C4-2B (cell line): ENCODE results near the gene FOXO6.
"Not testable (repeated sequence)": the region's sequence is repeated elsewhere in the genome, so short reads cannot be mapped to it uniquely, and the experiment has no call there.

Experiments
- H3K27ac ChIP-seq: fragments of 450-650 bp; 2 replicates; pipeline ENCODE4 v1.5.1; 2017
- ZFX ChIP-seq: fragments of 450-650 bp; IDR thresholded peaks from 2 replicates; pipeline ENCODE4 v1.6.1; 2017
- TF ChIP-seq, protein P1 (sequence below): fragments of 450-650 bp; conservative IDR thresholded peaks from 2 replicates; pipeline ENCODE4 v1.5.1; 2017; ENCODE audit warnings: mild to moderate bottlenecking

FOXO6 gene

DNA sequence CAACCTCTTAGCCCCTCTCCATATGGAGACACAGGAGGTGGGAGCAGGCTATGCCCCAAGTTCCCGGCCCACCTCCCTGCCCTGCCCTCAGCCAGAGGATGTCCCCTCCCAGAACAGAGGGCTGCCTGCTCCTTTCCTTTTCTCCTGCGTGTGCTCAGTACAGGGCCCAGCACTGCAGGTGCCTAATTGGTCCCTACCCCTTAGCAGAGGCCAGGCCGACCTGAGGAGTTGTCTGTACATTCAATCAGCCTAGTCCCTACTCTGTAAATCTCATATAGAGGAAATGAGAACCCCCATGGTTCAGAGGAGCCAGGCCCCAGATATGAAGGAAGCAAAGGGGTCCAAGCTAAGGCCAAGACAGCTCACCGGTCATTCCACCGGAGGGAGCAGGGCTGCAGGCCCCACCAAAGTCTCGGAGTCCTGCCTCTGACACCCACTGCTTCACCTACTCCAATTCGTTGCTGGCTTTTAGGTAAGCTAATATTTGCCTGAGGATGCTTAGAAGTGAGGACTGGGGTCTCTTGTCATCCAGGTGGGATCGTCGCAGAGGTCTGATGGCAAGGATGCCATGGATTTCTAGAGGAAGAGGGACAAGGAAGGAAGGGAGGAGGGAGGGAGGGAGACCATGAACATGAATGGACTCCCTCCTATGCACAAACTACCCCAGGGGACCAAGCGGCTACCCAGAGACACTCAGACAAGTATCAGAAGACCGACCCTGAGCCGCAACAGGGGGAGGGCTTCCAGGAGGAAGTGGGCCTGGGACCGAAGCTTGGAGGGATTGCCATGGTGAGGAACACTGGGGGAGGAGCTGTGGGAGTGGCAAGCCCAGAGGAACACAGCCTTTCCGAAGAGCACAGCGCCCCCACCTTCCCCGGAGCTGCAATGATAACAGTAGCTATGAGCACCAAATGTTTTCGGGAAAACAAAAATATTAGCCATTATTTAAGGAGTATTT lies 30.4 kb upstream of the FOXO6 start:
- H3K27ac ChIP-seq: no peak overlapping the region
- no peak for TF ChIP-seq ZFX
- TF ChIP-seq, protein P1, sequence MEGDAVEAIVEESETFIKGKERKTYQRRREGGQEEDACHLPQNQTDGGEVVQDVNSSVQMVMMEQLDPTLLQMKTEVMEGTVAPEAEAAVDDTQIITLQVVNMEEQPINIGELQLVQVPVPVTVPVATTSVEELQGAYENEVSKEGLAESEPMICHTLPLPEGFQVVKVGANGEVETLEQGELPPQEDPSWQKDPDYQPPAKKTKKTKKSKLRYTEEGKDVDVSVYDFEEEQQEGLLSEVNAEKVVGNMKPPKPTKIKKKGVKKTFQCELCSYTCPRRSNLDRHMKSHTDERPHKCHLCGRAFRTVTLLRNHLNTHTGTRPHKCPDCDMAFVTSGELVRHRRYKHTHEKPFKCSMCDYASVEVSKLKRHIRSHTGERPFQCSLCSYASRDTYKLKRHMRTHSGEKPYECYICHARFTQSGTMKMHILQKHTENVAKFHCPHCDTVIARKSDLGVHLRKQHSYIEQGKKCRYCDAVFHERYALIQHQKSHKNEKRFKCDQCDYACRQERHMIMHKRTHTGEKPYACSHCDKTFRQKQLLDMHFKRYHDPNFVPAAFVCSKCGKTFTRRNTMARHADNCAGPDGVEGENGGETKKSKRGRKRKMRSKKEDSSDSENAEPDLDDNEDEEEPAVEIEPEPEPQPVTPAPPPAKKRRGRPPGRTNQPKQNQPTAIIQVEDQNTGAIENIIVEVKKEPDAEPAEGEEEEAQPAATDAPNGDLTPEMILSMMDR: no peak

GRCh38 chr1:41331546-41331917 lies 29.7 kb upstream of the FOXO6 start:
- TF ChIP-seq, protein P1: no peak
- no peak for TF ChIP-seq ZFX
- no peak overlapping the region for H3K27ac ChIP-seq

DNA sequence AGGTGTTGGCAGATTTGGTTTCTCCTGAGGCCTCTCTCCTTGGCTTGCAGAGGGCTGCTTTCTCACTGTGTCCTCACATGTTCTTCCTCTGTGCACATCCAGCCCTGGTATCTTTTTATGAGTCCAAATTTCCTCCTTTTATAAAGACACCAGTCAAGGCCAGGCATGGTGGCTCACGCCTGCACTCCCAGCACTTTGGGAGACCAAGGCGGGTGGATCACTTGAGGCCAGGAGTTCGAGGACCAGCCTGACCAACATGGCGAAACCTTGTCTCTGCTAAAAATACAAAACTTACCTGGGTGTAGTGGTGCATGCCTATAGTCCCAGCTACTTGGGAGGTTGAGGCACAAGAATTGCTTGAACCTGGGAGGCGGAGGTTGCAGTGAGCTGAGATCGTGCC lies 29.1 kb upstream of the FOXO6 start:
- not testable (repeated sequence) for H3K27ac ChIP-seq

DNA sequence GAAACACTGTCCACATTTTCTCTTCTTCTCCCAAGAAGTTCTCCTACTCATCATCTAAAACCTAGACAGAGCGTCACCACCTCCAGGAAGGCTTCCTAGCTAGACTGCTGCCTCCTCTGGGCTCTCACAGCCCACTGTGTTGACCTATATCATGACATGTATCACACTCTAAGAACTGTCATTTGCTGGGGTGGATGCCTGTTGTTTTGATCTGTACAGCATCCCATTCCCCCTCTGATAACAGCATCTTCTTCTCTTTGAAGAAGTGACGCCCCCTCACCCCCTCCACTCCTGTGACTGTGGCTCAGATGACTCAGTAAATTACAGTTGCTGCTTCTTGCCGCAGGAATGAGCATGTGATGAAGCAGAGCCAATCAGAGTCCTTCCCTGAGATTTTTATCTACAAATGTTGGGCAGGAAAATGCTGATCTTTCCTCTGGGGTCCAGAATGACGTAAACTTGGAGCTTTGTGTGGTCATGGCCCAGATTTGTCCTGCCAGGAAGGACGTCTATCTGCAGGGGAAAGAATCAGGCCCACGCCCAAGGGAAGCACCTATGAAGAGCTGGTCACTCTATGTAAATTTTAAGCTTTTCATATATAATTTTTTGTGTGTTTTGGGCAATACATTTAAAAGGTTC lies 28.0 kb upstream of the FOXO6 start:
- H3K27ac ChIP-seq: no peak overlapping the region
- TF ChIP-seq, protein P1: no peak
- TF ChIP-seq ZFX: no peak

GRCh38 chr1:41338820-41339219 lies 22.4 kb upstream of the FOXO6 start:
- TF ChIP-seq, protein P1: no peak
- TF ChIP-seq ZFX: no peak
- no peak overlapping the region for H3K27ac ChIP-seq

GRCh38 chr1:41340655-41341364 lies 20.4 kb upstream of the FOXO6 start:
- H3K27ac ChIP-seq: no peak overlapping the region

DNA sequence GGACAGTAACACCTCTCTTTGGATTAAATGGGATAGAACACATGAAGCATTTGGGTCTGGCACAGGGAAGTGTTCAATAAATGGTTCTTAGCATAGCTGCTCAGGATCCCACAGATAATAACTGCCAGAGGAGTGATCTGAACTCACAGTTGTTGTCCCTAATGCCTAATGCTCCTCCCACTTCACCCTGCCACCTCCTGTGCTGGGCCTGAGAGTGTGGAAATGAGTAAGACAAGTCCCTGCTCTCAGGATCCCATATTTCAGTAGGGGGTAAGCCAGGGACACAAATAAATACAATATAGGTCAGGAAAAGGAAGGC lies 19.9 kb upstream of the FOXO6 start:
- H3K27ac ChIP-seq: no peak overlapping the region
- TF ChIP-seq, protein P1: no peak
- no peak for TF ChIP-seq ZFX

More at GRCh38 chr1:41340655-41341364, 20.4 kb upstream of the FOXO6 start:
- TF ChIP-seq, protein P1: no peak
- no peak for TF ChIP-seq ZFX
